Measurements from ENCODE around the gene GATA2. TPM values are rescaled to one million over a fixed set of nuclear protein-coding genes. Genes with fewer than 3 reads are reported as not detected.

The GATA2 gene
- total and polyA plus RNA-seq, 2 of the 13 experiments (the other 11 are each of a cell fraction or from before 2014, with no cell fraction given): 3.5 to 6.2 TPM

DNA sequence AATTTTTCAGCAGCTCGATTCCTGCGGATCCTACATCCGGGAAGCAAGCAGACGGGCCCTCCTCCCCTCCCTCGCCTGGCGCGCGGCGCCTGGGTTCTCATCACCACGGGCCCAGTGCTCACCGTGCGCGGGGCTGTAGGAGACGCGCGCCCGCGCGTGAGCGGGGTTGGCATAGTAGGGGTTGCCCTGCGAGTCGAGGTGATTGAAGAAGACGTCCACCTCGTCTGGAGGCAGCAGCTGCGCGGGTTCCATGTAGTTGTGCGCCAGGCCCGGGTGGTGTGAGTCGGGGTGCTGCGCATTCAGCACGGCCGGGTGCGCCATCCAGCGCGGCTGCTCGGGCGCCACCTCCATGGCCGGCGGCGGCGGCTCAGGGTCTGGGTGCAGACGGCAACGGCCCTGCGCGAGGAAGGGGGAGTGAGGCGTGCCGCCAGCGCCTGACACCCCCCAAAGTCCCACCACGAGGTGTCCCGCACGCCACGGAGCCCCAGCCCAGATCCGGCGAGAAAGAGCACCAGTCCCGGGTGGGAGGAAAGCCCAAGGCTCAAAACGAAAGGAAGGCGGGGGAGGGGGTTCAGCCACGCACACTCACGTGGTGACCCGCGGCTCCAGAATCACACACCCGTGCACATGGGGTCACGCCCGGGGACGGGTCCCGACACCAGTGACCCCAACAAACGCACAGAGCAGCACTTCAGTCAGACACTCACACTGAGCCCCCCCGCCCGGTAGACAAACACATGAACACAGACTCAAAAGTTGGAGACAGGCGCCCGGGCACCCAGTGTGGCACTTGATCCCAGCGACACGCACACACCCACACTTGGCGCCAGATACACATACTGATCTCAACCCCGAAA, 6.1 kb downstream of the GATA2 start (continued):
- TF ChIP-seq ZNF225 (CRISPR knock-in tag; IDR thresholded peaks at IDR 0.05): no peak
- TF ChIP-seq NFIB (CRISPR knock-in tag; IDR thresholded peaks at IDR 0.05; ENCODE audit: borderline replicate concordance): no peak
- TF ChIP-seq MIER3 (CRISPR knock-in tag; IDR thresholded peaks at IDR 0.05; ENCODE audit: borderline replicate concordance): no peak
- TF ChIP-seq, protein P1, sequence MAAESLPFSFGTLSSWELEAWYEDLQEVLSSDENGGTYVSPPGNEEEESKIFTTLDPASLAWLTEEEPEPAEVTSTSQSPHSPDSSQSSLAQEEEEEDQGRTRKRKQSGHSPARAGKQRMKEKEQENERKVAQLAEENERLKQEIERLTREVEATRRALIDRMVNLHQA (CRISPR knock-in tag; IDR thresholded peaks at IDR 0.05): no peak
- TF ChIP-seq FOXC1 (CRISPR knock-in tag; IDR thresholded peaks at IDR 0.05; ENCODE audit: borderline replicate concordance): no peak
- TF ChIP-seq, protein P2, sequence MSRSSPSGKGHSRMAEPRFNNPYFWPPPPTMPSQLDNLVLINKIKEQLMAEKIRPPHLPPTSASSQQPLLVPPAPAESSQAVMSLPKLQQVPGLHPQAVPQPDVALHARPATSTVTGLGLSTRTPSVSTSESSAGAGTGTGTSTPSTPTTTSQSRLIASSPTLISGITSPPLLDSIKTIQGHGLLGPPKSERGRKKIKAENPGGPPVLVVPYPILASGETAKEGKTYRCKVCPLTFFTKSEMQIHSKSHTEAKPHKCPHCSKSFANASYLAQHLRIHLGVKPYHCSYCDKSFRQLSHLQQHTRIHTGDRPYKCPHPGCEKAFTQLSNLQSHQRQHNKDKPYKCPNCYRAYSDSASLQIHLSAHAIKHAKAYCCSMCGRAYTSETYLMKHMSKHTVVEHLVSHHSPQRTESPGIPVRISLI (CRISPR knock-in tag; IDR thresholded peaks at IDR 0.05; ENCODE audit: borderline replicate concordance): no peak
- TF ChIP-seq ZSCAN21 (CRISPR knock-in tag; IDR thresholded peaks at IDR 0.05; ENCODE audit: borderline replicate concordance): no peak
- TF ChIP-seq, protein P3, sequence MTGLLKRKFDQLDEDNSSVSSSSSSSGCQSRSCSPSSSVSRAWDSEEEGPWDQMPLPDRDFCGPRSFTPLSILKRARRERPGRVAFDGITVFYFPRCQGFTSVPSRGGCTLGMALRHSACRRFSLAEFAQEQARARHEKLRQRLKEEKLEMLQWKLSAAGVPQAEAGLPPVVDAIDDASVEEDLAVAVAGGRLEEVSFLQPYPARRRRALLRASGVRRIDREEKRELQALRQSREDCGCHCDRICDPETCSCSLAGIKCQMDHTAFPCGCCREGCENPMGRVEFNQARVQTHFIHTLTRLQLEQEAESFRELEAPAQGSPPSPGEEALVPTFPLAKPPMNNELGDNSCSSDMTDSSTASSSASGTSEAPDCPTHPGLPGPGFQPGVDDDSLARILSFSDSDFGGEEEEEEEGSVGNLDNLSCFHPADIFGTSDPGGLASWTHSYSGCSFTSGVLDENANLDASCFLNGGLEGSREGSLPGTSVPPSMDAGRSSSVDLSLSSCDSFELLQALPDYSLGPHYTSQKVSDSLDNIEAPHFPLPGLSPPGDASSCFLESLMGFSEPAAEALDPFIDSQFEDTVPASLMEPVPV (CRISPR knock-in tag; IDR thresholded peaks at IDR 0.05): no peak
- TF ChIP-seq PPARG (CRISPR knock-in tag; conservative IDR thresholded peaks at IDR 0.05): no peak
- TF ChIP-seq KLF9 (CRISPR knock-in tag; IDR thresholded peaks at IDR 0.05; ENCODE audit: low read depth): no peak
- TF ChIP-seq HOXA3 (CRISPR knock-in tag; IDR thresholded peaks at IDR 0.05): no peak
- TF ChIP-seq RFX1 (IDR thresholded peaks at IDR 0.05): no peak
- TF ChIP-seq ZNF543 (CRISPR knock-in tag; IDR thresholded peaks at IDR 0.05): no peak
- no peak for TF ChIP-seq ZNF660 (CRISPR knock-in tag; IDR thresholded peaks at IDR 0.05; ENCODE audit: borderline replicate concordance, low read depth)
- TF ChIP-seq HCFC1 (IDR thresholded peaks at IDR 0.05; ENCODE audit: low read depth, low read length): no peak
- TF ChIP-seq FOXK1 (CRISPR knock-in tag; IDR thresholded peaks at IDR 0.05; ENCODE audit: borderline replicate concordance, low read depth): no peak
- no peak; the same call in 1 of the 2 replicates for TF ChIP-seq BORCS8-MEF2B (CRISPR knock-in tag; IDR thresholded peaks at IDR 0.05)
- TF ChIP-seq ZNF256 (CRISPR knock-in tag; conservative IDR thresholded peaks at IDR 0.05): no peak
- no peak for TF ChIP-seq SMAD9 (CRISPR knock-in tag; IDR thresholded peaks at IDR 0.05)
- TF ChIP-seq MTA3 (CRISPR knock-in tag; IDR thresholded peaks at IDR 0.05): no peak
- no peak for TF ChIP-seq ZNF230 (CRISPR knock-in tag; IDR thresholded peaks at IDR 0.05)
- TF ChIP-seq ZNF333 (CRISPR knock-in tag; IDR thresholded peaks at IDR 0.05; ENCODE audit: borderline replicate concordance): no peak
- no peak for TF ChIP-seq ZNF792 (CRISPR knock-in tag; IDR thresholded peaks at IDR 0.05)
- TF ChIP-seq MLLT10 (CRISPR knock-in tag; IDR thresholded peaks at IDR 0.05): no peak
- 0 out of 2 replicates have a peak, but pooled peaks have one; percentile 7 for TF ChIP-seq ZNF678 (CRISPR knock-in tag; IDR thresholded peaks at IDR 0.05)
- TF ChIP-seq ZNF460 (CRISPR knock-in tag; IDR thresholded peaks at IDR 0.05; ENCODE audit: borderline replicate concordance): no peak
- TF ChIP-seq PRDM4 (CRISPR knock-in tag; IDR thresholded peaks at IDR 0.05; ENCODE audit: borderline replicate concordance): no peak
